MM.1S (cell line): ENCODE results near the gene LILRB5.
"Not testable (repeated sequence)": the region's sequence is repeated elsewhere in the genome, so short reads cannot be mapped to it uniquely, and the experiment has no call there.

ENCODE experiments used
- DNase-seq: peaks from one replicate; pipeline ENCODE4 v3.0.0-alpha.2; 2015
- H2AFZ ChIP-seq: fragments of 300-600 bp; sonication (generic); 2 replicates; pipeline ENCODE4 v1.6.0; 2016; ENCODE audit warnings: antibody characterized with exemption, low read length
- H3F3A ChIP-seq: fragments of 300-600 bp; sonication (generic); 2 replicates; pipeline ENCODE4 v1.6.1; 2016; ENCODE audit warnings: mild to moderate bottlenecking, antibody characterized with exemption, low read length, moderate library complexity, mixed read lengths; ENCODE audit not compliant: insufficient read depth
- H3K27ac ChIP-seq: fragments of 300-600 bp; sonication (generic); 2 replicates; pipeline ENCODE4 v1.5.1; 2016; ENCODE audit warnings: mild to moderate bottlenecking, low read length
- H3K27me3 ChIP-seq: fragments of 300-600 bp; sonication (generic); replicated peaks from 2 replicates; pipeline ENCODE4 v1.6.0; 2016; ENCODE audit warnings: low read length; ENCODE audit not compliant: insufficient read depth
- H3K36me3 ChIP-seq: fragments of 300-600 bp; sonication (generic); replicated peaks from 2 replicates; pipeline ENCODE4 v1.6.1; 2016; ENCODE audit warnings: mild to moderate bottlenecking, low read length, mixed read lengths; ENCODE audit not compliant: insufficient read depth
- H3K4me1 ChIP-seq: fragments of 300-600 bp; sonication (generic); 2 replicates; pipeline ENCODE4 v1.6.1; 2016; ENCODE audit warnings: low read length, mixed read lengths
- H3K4me2 ChIP-seq: fragments of 300-600 bp; sonication (generic); 2 replicates; pipeline ENCODE4 v1.6.0; 2016; ENCODE audit warnings: low read depth, low read length
- H3K4me3 ChIP-seq: fragments of 300-600 bp; sonication (generic); 2 replicates; pipeline ENCODE4 v1.5.1; 2016; ENCODE audit warnings: low read length, mixed read lengths
- H3K79me2 ChIP-seq: fragments of 300-600 bp; sonication (generic); 2 replicates; pipeline ENCODE4 v1.6.1; 2016; ENCODE audit warnings: mixed run types, low read length, mixed read lengths
- H3K9ac ChIP-seq: fragments of 300-600 bp; sonication (generic); 2 replicates; pipeline ENCODE4 v1.6.1; 2016; ENCODE audit warnings: low read length, mixed read lengths
- H3K9me2 ChIP-seq: fragments of 300-600 bp; sonication (generic); replicated peaks from 2 replicates; pipeline ENCODE4 v1.6.1; 2016; ENCODE audit warnings: mild to moderate bottlenecking, low read length, mixed read lengths; ENCODE audit not compliant: insufficient read depth
- H3K9me3 ChIP-seq: fragments of 300-600 bp; sonication (generic); replicated peaks from 2 replicates; pipeline ENCODE4 v1.6.1; 2016; ENCODE audit warnings: mild to moderate bottlenecking, low read length, mixed read lengths; ENCODE audit not compliant: insufficient read depth
- H4K20me1 ChIP-seq: fragments of 300-600 bp; sonication (generic); 2 replicates; pipeline ENCODE4 v1.6.1; 2016; ENCODE audit warnings: mild to moderate bottlenecking, low read length, moderate library complexity, mixed read lengths; ENCODE audit not compliant: insufficient read depth
- EZH2phosphoT487 ChIP-seq: fragments of 300-600 bp; sonication (generic); IDR thresholded peaks from 2 replicates; pipeline ENCODE4 v1.6.1; 2018; ENCODE audit warnings: antibody characterized with exemption, low read length

Gene LILRB5

DNA sequence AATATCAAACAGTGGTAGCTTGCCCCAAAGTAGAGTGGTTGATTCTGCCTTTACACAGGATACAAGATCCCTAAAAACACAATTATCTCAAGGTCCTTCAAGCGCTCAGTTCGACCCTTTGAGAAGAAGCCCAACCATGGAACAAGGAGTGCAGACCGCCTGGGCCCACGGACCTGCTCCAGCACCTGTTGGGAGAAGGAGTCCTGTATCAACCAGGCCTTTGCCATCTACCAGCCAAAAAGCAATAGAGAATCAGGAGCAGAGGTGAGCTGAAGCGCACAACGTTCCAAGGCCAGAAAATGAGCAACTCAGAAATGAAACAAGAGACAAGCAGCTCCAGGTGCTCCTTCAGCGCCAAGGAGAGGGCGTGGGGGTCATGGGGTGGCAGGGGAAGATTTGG, 27.9 kb downstream of the LILRB5 start:
- Histone ChIP-seq H3K27me3 (peaks cover 20% of the 10 kb centered on the region), H4K20me1 (no peaks in the 10 kb centered on the region), H3F3A (no peaks in the 10 kb centered on the region), H3K9me3 (no peaks in the 10 kb centered on the region), H2AFZ (no peak overlapping the region), H3K4me1 (no peaks in the 10 kb centered on the region), H3K4me3 (no peak overlapping the region), H3K9ac (no peak overlapping the region), H3K9me2 (no peaks in the 10 kb centered on the region), H3K79me2 (no peaks in the 10 kb centered on the region), H3K27ac (no peak overlapping the region), H3K4me2 (no peak overlapping the region), H3K36me3 (no peaks in the 10 kb centered on the region)
- DNase-seq: no peak
- TF ChIP-seq EZH2phosphoT487: no peak

DNA sequence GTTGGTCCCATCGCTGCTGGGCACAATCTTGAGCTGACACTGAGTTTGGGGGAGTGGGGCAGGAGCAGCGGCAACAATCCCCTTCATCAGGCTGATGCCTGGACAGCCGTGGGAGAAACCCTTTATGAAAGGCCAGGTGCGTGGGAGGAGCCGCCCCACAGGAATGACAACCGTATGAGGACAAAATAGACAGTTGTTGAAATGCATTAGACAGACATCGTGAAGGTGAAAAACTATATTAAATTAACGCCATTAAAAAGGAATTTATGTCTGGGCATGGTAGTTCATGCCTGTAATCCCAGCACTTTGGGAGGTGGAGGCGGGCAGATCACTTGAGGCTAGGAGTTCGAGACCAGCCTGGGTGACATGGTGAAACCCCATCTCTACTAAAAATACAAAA, 32.5 kb downstream of the LILRB5 start:
- not testable (repeated sequence) for H3K9ac ChIP-seq, H3F3A ChIP-seq, DNase-seq, H3K36me3 ChIP-seq, H3K9me2 ChIP-seq, H3K9me3 ChIP-seq, H3K27me3 ChIP-seq, H3K27ac ChIP-seq, H3K4me2 ChIP-seq, H4K20me1 ChIP-seq, H3K4me3 ChIP-seq, H3K4me1 ChIP-seq, H2AFZ ChIP-seq, H3K79me2 ChIP-seq

DNA sequence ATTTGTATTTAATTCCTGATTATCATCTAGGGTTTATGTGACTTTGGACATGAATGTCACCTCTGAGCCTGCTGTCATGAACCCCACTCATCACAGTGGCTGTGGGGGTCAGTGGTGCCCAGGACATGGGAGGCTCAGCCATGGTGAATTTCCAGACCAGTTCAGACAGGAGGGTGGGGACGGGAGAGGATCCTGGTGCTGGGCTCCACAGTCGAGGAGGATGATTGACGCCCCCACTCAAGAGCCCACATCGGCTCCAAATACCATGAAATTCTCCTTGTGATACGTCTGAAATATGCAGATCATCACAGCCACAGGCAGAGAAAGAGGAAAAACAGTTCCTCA, 33.2 kb downstream of the LILRB5 start:
- not testable (repeated sequence) for DNase-seq, H3K79me2 ChIP-seq, H2AFZ ChIP-seq, H3K27ac ChIP-seq, H4K20me1 ChIP-seq, H3K9ac ChIP-seq, H3K9me3 ChIP-seq, H3K27me3 ChIP-seq, H3K36me3 ChIP-seq, H3K4me1 ChIP-seq, H3F3A ChIP-seq, H3K9me2 ChIP-seq, H3K4me2 ChIP-seq, H3K4me3 ChIP-seq

DNA sequence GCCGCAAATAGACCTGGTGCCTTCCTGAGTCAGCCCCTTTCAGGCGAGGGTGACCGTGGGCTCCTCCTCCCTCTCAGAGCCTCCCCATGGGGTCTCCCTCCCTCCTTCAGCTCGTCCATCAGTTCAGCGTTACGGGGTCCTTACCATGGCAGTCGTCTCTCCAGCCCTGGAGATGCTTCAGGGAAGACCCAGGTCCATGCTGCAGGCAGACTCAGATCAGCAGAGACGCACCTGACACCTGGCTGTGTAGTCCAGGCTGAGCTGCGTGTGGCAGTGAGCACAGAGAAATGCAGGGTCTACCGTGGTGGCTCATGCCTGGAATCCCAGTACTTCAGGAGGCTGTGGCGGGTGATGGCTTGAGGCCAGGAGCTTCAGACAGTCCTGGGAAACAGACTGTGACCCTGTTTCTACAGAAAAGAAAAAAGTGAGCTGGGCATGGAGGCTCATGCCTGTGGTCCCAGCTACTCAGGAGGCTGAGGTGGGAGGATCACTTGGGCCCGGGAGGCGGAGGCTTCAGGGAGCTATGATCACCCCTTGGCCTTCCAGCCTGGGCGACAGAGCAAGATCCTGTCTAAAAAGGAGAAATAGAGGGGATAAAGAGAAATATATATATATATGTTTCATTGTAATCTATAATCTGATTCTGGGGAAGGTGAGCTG, 33.7 kb downstream of the LILRB5 start:
- H3K27me3 ChIP-seq, H3K79me2 ChIP-seq, H2AFZ ChIP-seq, H4K20me1 ChIP-seq, H3K4me3 ChIP-seq, H3K9ac ChIP-seq, H3K4me1 ChIP-seq, H3K36me3 ChIP-seq, H3K4me2 ChIP-seq, H3K9me2 ChIP-seq, H3K9me3 ChIP-seq, H3K27ac ChIP-seq, H3F3A ChIP-seq, DNase-seq: not testable (repeated sequence)

DNA sequence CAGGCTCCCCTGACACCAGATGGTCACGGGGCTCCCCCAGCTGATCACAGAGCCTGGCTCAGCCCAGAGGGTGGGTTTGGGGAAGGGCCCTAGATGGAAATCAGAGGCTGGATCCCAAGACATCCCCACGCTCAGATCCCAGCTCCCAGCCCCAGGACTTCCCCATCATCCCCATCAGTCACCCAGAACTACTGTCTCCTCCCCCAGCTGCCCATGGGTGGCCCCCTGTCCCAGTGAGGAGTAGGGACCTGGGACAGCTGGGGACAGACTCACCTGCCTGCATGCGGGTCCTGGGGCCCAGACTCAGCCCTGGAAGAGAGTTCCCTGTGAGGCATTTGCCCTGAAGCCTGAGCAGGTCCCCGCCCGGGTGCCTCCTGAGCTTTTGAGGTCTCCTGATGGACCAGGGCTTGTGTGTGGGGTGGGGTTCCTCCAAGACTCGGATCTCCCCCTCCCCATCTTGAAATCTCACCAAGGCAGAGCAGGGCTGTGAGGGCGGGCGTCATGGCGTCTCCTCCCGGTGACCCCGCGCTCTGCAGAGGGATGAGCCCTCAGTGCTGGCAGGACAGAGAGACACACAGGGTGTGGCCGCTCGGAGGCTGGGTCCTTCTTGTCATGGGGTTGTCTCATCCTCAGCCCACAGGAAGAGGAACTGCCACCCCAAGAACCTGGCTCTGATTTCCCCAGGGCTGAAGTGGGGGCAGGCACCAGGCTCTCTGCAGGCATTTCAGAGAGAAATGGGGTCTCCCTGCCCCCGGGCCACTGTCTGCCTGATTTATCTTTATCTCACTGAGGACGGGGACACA, 34.4 kb downstream of the LILRB5 start, which contains the start of gene LILRB3:
Gene LILRB3, minus strand, starts transcription at position 534 of the 803 bp plus-strand sequence. Its CDS starts 31 bp downstream, at position 503.
- not testable (repeated sequence) for H3K4me2 ChIP-seq

DNA sequence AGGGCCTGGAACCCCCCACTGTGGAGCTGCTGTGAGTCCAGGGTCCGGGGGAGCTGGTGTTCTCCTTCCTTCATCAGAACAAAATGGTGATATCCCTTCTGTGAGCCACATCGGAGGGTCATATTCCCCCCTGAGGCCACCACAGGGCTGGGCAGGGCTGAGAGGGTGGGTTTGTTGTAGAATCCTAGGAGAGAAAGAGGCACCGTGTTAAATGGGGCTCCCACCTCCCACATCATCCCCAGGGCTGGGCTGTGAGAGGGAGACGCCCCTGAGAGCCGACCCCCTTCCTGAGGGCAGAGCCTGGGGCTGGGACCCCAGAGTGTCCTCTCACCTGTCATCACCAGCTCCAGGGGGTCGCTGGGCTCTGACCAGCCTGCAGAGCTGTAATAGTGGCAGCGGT, 35.1 kb downstream of the LILRB5 start:
- not testable (repeated sequence) for H3K9me3 ChIP-seq, DNase-seq, H3K4me3 ChIP-seq, H3K27me3 ChIP-seq, H3K4me1 ChIP-seq, H3K4me2 ChIP-seq, H3K79me2 ChIP-seq, H3K9ac ChIP-seq, H3K27ac ChIP-seq, H3F3A ChIP-seq, H3K9me2 ChIP-seq, H3K36me3 ChIP-seq, H2AFZ ChIP-seq, H4K20me1 ChIP-seq

More for the DNA sequence above, 34.4 kb downstream of the LILRB5 start, which contains the start of gene LILRB3:
- H3K27me3 ChIP-seq, H3K27ac ChIP-seq, H3K4me3 ChIP-seq, H3K79me2 ChIP-seq, H3K9ac ChIP-seq, H3F3A ChIP-seq, H4K20me1 ChIP-seq, H3K9me2 ChIP-seq, H3K4me1 ChIP-seq, H3K9me3 ChIP-seq, DNase-seq, H2AFZ ChIP-seq, H3K36me3 ChIP-seq: not testable (repeated sequence)

DNA sequence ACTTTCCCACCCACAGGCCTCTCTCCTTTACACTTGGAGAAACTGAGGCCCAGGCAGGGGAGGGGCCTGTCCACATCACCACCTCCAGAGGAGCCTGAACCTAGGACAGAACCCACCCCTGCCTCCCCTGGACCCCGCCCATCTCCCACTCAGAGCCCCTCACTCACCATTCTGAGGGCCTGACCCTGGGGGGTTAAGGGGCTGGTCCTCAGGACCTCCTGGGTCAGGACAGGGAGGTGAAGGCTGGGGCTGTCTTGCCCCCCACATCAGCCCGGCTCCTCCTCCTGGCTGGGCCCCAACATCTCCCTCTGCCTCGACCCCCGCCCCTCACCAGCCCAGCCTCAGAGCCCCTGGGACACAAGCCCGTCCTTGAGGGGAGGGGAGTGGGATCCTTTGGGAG, 37.4 kb downstream of the LILRB5 start:
- H3K4me1 ChIP-seq, H3K9ac ChIP-seq, H3F3A ChIP-seq, H2AFZ ChIP-seq, H3K79me2 ChIP-seq, DNase-seq, H4K20me1 ChIP-seq, H3K9me2 ChIP-seq, H3K27me3 ChIP-seq, H3K4me3 ChIP-seq, H3K4me2 ChIP-seq, H3K27ac ChIP-seq, H3K9me3 ChIP-seq, H3K36me3 ChIP-seq: not testable (repeated sequence)
